Measurements from ENCODE around the gene TMEM184C.

GRCh38 chr4:147597561-147597960 is 19.6 kb upstream of the TMEM184C start:
- no peak for TF ChIP-seq CREB5 (CRISPR knock-in tag; IDR thresholded peaks at IDR 0.05; ENCODE audit: low read depth)
- no peak for TF ChIP-seq ZNF70 (CRISPR knock-in tag; IDR thresholded peaks at IDR 0.05)
- TF ChIP-seq BACH2 (CRISPR knock-in tag; IDR thresholded peaks at IDR 0.05; ENCODE audit: borderline replicate concordance), result no peak
- no peak for TF ChIP-seq RARB (CRISPR knock-in tag; IDR thresholded peaks at IDR 0.05)
